Measurements from ENCODE around the gene RB1. TPM values are rescaled to one million over a fixed set of nuclear protein-coding genes. Genes with fewer than 3 reads are reported as not detected.

Gene RB1
- total RNA-seq, 1 experiment from 2014 or later, result 104 TPM

GRCh38 chr13:48281556-48281955 lies 22.0 kb upstream of the RB1 start:
- DNase-seq, result no peak
- no peaks in the 10 kb centered on the region for H3K27me3 ChIP-seq (ENCODE audit: low read length)
- no peaks in the 10 kb centered on the region for H3K9me3 ChIP-seq (ENCODE audit: low read length)
- no peak overlapping the region for H2AFZ ChIP-seq (ENCODE audit: low read length)
- H3K27ac ChIP-seq (ENCODE audit: low read length), result no peak overlapping the region
- no peak overlapping the region for H3K4me3 ChIP-seq (ENCODE audit: low read length)
- H3K9ac ChIP-seq (ENCODE audit: low read length), result no peak overlapping the region
- no peaks in the 10 kb centered on the region; the same call in 1 of the 2 replicates for H3K4me1 ChIP-seq (ENCODE audit: low read length)
- no peak overlapping the region for H3K4me2 ChIP-seq (ENCODE audit: low read depth, low read length, poor library complexity, severe bottlenecking)
- H3K79me2 ChIP-seq (ENCODE audit: low read length), result no peaks in the 10 kb centered on the region
- H3K9me2 ChIP-seq (replicated peaks; ENCODE audit: insufficient read depth, low read length), result no peaks in the 10 kb centered on the region
- H4K20me1 ChIP-seq (ENCODE audit: insufficient read depth, low read depth, low read length), result no peaks in the 10 kb centered on the region
- H3K36me3 ChIP-seq (ENCODE audit: insufficient read depth, low read length), result no peaks in the 10 kb centered on the region

GRCh38 chr13:48291730-48292129 lies 11.8 kb upstream of the RB1 start:
- H3K4me2 ChIP-seq (ENCODE audit: low read depth, low read length, poor library complexity, severe bottlenecking), result no peak overlapping the region
- no peak overlapping the region for H3K4me3 ChIP-seq (ENCODE audit: low read length)
- no peak overlapping the region for H2AFZ ChIP-seq (ENCODE audit: low read length)
- H3K36me3 ChIP-seq (ENCODE audit: insufficient read depth, low read length), result no peaks in the 10 kb centered on the region
- H4K20me1 ChIP-seq (ENCODE audit: insufficient read depth, low read depth, low read length), result no peaks in the 10 kb centered on the region
- H3K79me2 ChIP-seq (ENCODE audit: low read length), result no peaks in the 10 kb centered on the region
- no peak overlapping the region for H3K27ac ChIP-seq (ENCODE audit: low read length)
- H3K9ac ChIP-seq (ENCODE audit: low read length), result no peak overlapping the region
- H3K4me1 ChIP-seq (ENCODE audit: low read length), result peaks cover 8% of the 10 kb centered on the region
- no peaks in the 10 kb centered on the region for H3K9me3 ChIP-seq (ENCODE audit: low read length)
- H3K9me2 ChIP-seq (replicated peaks; ENCODE audit: insufficient read depth, low read length), result no peaks in the 10 kb centered on the region
- no peak for DNase-seq
- no peaks in the 10 kb centered on the region for H3K27me3 ChIP-seq (ENCODE audit: low read length)

GRCh38 chr13:48292650-48293049 lies 10.9 kb upstream of the RB1 start:
- Histone ChIP-seq H4K20me1 (ENCODE audit: insufficient read depth, low read depth, low read length) (no peaks in the 10 kb centered on the region), H3K9ac (ENCODE audit: low read length) (no peak overlapping the region), H3K79me2 (ENCODE audit: low read length) (no peaks in the 10 kb centered on the region), H3K4me1 (ENCODE audit: low read length) (peaks cover 9% of the 10 kb centered on the region), H2AFZ (ENCODE audit: low read length) (no peak overlapping the region), H3K27ac (ENCODE audit: low read length) (no peak overlapping the region), H3K9me2 (replicated peaks; ENCODE audit: insufficient read depth, low read length) (no peaks in the 10 kb centered on the region), H3K4me3 (ENCODE audit: low read length) (no peak overlapping the region), H3K36me3 (ENCODE audit: insufficient read depth, low read length) (no peaks in the 10 kb centered on the region), H3K27me3 (ENCODE audit: low read length) (no peaks in the 10 kb centered on the region), H3K4me2 (ENCODE audit: low read depth, low read length, poor library complexity, severe bottlenecking) (no peak overlapping the region), H3K9me3 (ENCODE audit: low read length) (no peaks in the 10 kb centered on the region)
- no peak for DNase-seq

- H3K36me3 ChIP-seq (ENCODE audit: insufficient read depth, low read length), result no peaks in the 10 kb centered on the region
- H3K4me1 ChIP-seq (ENCODE audit: low read length), result peaks cover 9% of the 10 kb centered on the region
- no peak overlapping the region for H2AFZ ChIP-seq (ENCODE audit: low read length)
- no peaks in the 10 kb centered on the region for H3K27me3 ChIP-seq (ENCODE audit: low read length)
- H3K4me2 ChIP-seq (ENCODE audit: low read depth, low read length, poor library complexity, severe bottlenecking), result no peak overlapping the region
- no peak overlapping the region for H3K4me3 ChIP-seq (ENCODE audit: low read length)
- no peak for DNase-seq
- no peak overlapping the region for H3K27ac ChIP-seq (ENCODE audit: low read length)
- no peaks in the 10 kb centered on the region for H4K20me1 ChIP-seq (ENCODE audit: insufficient read depth, low read depth, low read length)
- H3K9ac ChIP-seq (ENCODE audit: low read length), result no peak overlapping the region
- H3K79me2 ChIP-seq (ENCODE audit: low read length), result no peaks in the 10 kb centered on the region
- H3K9me3 ChIP-seq (ENCODE audit: low read length), result no peaks in the 10 kb centered on the region
- no peaks in the 10 kb centered on the region for H3K9me2 ChIP-seq (replicated peaks; ENCODE audit: insufficient read depth, low read length)
Observed at GRCh38 chr13:48294653-48295052, 8.9 kb upstream of the RB1 start.

GRCh38 chr13:48295271-48295670 lies 8.3 kb upstream of the RB1 start:
- Histone ChIP-seq H3K79me2 (ENCODE audit: low read length) (no peaks in the 10 kb centered on the region), H4K20me1 (ENCODE audit: insufficient read depth, low read depth, low read length) (no peaks in the 10 kb centered on the region), H3K27me3 (ENCODE audit: low read length) (no peaks in the 10 kb centered on the region), H3K9me2 (replicated peaks; ENCODE audit: insufficient read depth, low read length) (no peaks in the 10 kb centered on the region), H3K4me3 (ENCODE audit: low read length) (no peak overlapping the region), H3K27ac (ENCODE audit: low read length) (no peak overlapping the region), H3K9ac (ENCODE audit: low read length) (no peak overlapping the region), H3K36me3 (ENCODE audit: insufficient read depth, low read length) (no peaks in the 10 kb centered on the region), H3K4me2 (ENCODE audit: low read depth, low read length, poor library complexity, severe bottlenecking) (no peak overlapping the region), H3K4me1 (ENCODE audit: low read length) (peaks cover 9% of the 10 kb centered on the region), H3K9me3 (ENCODE audit: low read length) (no peaks in the 10 kb centered on the region), H2AFZ (ENCODE audit: low read length) (no peak overlapping the region)
- no peak for DNase-seq

DNA sequence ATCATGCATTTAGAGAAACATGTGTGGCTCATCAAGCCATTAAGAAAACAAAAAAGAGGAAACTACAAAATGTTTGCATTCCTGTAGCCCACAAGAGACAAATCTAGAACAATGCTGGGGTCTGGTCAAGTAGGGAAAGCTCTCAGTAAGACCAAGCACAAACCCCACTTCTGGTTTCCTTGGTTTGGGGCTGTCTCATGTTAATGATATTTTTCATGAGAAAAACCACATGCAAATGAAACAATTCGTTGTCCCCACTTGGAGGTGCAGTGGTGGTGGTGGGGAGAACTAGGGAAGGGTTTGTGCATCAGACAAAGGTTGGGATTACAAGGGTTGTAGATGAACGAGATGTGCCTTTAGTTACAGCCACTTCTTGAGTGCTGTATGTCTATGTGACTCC lies 7.0 kb upstream of the RB1 start:
- Histone ChIP-seq H2AFZ (ENCODE audit: low read length) (no peak overlapping the region), H3K9me3 (ENCODE audit: low read length) (no peaks in the 10 kb centered on the region), H3K79me2 (ENCODE audit: low read length) (no peaks in the 10 kb centered on the region)

DNA sequence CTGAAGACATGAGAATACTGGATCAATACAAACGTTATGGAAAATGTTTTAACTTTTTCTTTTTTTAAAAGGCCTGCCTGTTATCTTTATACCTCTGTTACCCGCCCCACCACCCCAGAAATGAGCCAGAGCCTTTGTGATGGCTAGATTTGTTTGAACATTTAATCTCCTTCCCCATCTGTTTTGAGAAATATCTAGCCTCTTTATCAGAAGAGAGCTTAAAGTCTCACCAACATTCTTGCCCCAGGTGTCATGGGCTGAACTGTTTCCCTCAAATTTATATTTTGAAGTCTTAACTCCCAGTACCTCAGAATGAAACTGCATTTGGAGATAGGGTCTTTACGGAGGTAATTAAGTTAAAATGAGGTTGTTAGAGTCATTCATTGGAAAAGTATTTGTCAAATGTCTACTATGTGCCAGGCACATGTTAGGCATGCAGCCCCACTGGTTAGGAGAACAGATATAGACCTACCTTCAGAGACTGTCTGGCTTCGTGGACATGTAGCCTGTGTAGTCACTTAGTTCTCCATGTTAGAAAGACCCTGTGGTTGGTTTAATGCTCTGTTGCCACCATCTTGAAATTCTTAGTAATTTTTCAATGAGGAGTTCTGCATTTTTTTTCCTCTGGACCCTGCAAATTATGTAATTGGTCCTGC lies 6.3 kb upstream of the RB1 start:
- Histone ChIP-seq H3K79me2 (ENCODE audit: low read length) (no peaks in the 10 kb centered on the region), H3K4me2 (ENCODE audit: low read depth, low read length, poor library complexity, severe bottlenecking) (no peak overlapping the region), H3K9me2 (replicated peaks; ENCODE audit: insufficient read depth, low read length) (no peaks in the 10 kb centered on the region), H3K9me3 (ENCODE audit: low read length) (no peaks in the 10 kb centered on the region), H3K27ac (ENCODE audit: low read length) (no peak overlapping the region), H2AFZ (ENCODE audit: low read length) (no peak overlapping the region), H3K27me3 (ENCODE audit: low read length) (no peaks in the 10 kb centered on the region), H3K4me1 (ENCODE audit: low read length) (peaks cover 9% of the 10 kb centered on the region), H3K4me3 (ENCODE audit: low read length) (no peak overlapping the region), H3K9ac (ENCODE audit: low read length) (no peak overlapping the region), H3K36me3 (ENCODE audit: insufficient read depth, low read length) (no peaks in the 10 kb centered on the region), H4K20me1 (ENCODE audit: insufficient read depth, low read depth, low read length) (no peaks in the 10 kb centered on the region)
- DNase-seq, result no peak

More for the DNA sequence above, 7.0 kb upstream of the RB1 start:
- H3K4me3 ChIP-seq (ENCODE audit: low read length), result no peak overlapping the region
- no peaks in the 10 kb centered on the region for H3K9me2 ChIP-seq (replicated peaks; ENCODE audit: insufficient read depth, low read length)
- no peak for DNase-seq
- no peaks in the 10 kb centered on the region for H3K36me3 ChIP-seq (ENCODE audit: insufficient read depth, low read length)
- no peaks in the 10 kb centered on the region for H3K27me3 ChIP-seq (ENCODE audit: low read length)
- peaks cover 9% of the 10 kb centered on the region for H3K4me1 ChIP-seq (ENCODE audit: low read length)
- no peaks in the 10 kb centered on the region for H4K20me1 ChIP-seq (ENCODE audit: insufficient read depth, low read depth, low read length)
- H3K9ac ChIP-seq (ENCODE audit: low read length), result no peak overlapping the region
- H3K27ac ChIP-seq (ENCODE audit: low read length), result no peak overlapping the region
- no peak overlapping the region for H3K4me2 ChIP-seq (ENCODE audit: low read depth, low read length, poor library complexity, severe bottlenecking)

GRCh38 chr13:48299591-48299990 lies 4.0 kb upstream of the RB1 start:
- Histone ChIP-seq H3K9ac (ENCODE audit: low read length) (no peak overlapping the region), H3K9me3 (ENCODE audit: low read length) (no peaks in the 10 kb centered on the region), H3K36me3 (ENCODE audit: insufficient read depth, low read length) (no peaks in the 10 kb centered on the region), H3K4me3 (ENCODE audit: low read length) (no peak overlapping the region), H3K4me2 (ENCODE audit: low read depth, low read length, poor library complexity, severe bottlenecking) (no peak overlapping the region), H3K79me2 (ENCODE audit: low read length) (peaks cover 5% of the 10 kb centered on the region), H3K27ac (ENCODE audit: low read length) (no peak overlapping the region), H3K4me1 (ENCODE audit: low read length) (peaks cover 17% of the 10 kb centered on the region), H2AFZ (ENCODE audit: low read length) (no peak overlapping the region), H3K9me2 (replicated peaks; ENCODE audit: insufficient read depth, low read length) (no peaks in the 10 kb centered on the region), H3K27me3 (ENCODE audit: low read length) (no peaks in the 10 kb centered on the region), H4K20me1 (ENCODE audit: insufficient read depth, low read depth, low read length) (no peaks in the 10 kb centered on the region)
- no peak for DNase-seq

Measured in Karpas-422 (cell line).